Renal cortical epithelial cell (primary cell): Measurements from ENCODE around the gene OR6B2. TPM values are rescaled to one million over a fixed set of nuclear protein-coding genes. Genes with fewer than 3 reads are reported as not detected.
A peak's percentile ranks its signal among the peaks of the same experiment; 100 is the strongest.
"Not testable (repeated sequence)": the region's sequence is repeated elsewhere in the genome, so short reads cannot be mapped to it uniquely, and the experiment has no call there.

Source experiments
- DNase-seq: peaks from one replicate; pipeline ENCODE4 v3.0.0-alpha.2; 2011; ENCODE audit warnings: low read depth
- total RNA-seq: library from RNA; depleted of rRNA; stranded (reverse); fragments of >200 nt; gene quantifications from 2 replicates; pipeline ENCODE4 v1.2.3, GENCODE V29; 2014

OR6B2 gene
- total RNA-seq = not detected in 2 replicates

DNA sequence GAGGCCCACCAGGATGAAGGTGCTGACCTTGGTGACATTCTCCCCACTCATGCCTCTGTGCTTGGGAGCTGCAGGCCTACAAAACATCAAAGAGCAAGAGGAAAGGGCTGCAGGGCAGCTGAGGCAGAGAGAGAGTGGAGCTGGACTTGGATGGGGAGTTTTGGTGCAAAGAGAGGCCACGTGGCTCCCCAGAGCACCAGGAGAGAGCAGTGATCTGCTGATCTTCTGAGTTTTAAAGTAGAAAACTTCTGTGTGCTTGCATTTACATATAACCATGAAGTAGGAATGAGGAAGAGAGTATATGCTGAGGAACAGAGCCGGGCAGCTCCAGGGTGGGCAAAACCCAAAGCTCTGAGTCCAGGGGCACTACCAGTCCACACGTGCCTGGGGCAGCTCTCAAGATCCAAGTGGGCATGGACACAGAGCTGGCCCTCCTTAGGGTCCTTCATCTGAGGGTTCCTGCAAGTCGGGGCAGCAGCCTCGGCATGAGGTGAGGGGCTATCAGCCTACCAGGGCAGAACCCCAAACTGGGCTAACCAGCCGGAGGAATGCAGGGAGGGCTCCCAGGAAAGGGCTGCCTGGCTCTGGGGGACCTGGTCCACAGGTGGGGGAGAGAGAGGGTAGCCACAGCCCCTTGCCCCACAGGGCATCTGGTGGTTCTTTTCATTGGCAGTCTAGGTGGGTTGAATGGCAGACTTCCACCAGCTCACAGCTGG lies at the start of gene OR6B2:
TSS of gene OR6B2 (minus strand) at position 51 of the 716 bp plus-strand sequence. CDS start at position 51, 0 bp downstream.
- no peak for DNase-seq

GRCh38 chr2:240078631-240079030 lies 48.4 kb upstream of the OR6B2 start:
- no peak for DNase-seq

- no peak for DNase-seq
These were observed 47.2 kb upstream of the OR6B2 start for GRCh38 chr2:240077442-240077841.

DNA sequence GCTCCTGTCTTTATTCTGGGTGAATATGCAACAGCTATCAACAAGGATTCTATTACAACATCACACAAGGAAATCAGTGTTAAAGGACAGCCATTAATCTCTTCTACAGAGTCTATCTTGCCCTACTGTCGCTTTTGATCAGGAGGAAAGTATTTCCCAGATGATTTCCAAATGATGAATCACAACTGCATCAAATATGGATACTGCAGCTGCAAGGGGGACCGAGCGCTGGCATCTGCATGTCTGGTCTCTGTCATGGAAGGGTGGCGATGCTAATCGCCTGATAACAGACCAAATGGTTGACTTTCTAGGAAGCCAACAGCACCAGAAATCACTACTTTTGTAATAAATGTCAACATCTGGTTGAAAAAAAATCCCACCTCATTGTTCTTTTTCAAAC lies 44.3 kb upstream of the OR6B2 start:
- no peak for DNase-seq

DNA sequence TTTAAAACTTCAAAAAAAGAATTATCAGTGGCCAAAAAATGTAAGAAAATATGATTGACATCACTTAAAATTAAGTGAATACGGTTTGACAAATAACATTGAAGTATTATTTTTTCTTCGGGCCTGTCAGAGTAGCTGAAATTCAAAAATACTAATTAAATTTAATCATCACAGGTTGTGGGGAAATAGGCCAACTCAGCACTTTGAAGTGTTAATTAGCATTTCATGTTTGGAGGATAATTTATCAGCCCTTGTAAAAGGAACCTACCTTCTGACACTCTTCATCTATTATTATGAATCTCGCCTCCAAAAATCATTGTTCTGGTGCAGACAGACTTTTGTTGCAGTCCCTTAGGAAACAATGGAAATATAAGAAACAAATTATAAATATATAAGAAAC lies 40.7 kb upstream of the OR6B2 start:
- DNase-seq = no peak

DNA sequence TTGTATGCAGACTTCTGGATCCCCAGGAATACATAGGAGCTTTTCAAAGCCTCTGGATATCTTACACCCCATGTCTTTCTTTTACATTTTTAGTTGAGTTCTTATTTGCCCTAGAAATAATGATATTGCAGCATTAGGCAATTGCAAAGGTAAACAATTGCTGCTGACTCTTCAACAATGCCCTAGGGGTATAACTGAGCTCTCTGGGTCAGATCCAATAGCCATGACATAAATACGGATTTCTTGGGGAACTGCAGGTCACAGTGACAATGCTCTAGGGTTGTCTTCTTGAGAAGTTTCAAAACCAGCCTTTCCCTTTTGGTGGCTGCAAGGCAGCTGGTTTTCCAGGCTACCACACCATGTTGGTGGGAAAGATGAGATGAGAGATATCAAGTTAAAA lies 39.6 kb upstream of the OR6B2 start:
- peak; percentile 6 for DNase-seq

DNA sequence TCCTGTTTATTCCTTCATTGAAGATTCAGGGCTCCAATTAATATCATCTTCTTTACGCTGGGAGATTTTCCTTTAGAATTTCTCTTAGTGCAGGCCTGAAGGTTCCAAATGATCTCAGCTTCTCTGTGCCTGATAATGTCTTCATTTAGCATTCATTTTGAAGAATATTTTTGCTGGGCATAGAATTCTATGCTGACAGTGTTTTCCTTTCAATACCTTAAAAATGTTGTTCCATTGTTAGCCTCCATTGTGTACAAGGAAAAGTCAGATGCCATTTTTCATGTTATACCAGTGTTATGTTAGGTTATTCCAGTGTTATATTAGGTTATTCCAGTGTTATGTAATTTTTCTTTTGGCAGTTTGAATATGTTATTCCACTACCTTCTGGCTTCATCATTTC lies 38.0 kb upstream of the OR6B2 start:
- DNase-seq = no peak

- DNase-seq = no peak
These were observed 36.3 kb upstream of the OR6B2 start for GRCh38 chr2:240066489-240066888.

- DNase-seq = no peak
These were observed 34.7 kb upstream of the OR6B2 start for GRCh38 chr2:240064898-240065297.

- DNase-seq = peak; percentile 52
These were observed 30.9 kb upstream of the OR6B2 start for GRCh38 chr2:240060977-240061591.

DNA sequence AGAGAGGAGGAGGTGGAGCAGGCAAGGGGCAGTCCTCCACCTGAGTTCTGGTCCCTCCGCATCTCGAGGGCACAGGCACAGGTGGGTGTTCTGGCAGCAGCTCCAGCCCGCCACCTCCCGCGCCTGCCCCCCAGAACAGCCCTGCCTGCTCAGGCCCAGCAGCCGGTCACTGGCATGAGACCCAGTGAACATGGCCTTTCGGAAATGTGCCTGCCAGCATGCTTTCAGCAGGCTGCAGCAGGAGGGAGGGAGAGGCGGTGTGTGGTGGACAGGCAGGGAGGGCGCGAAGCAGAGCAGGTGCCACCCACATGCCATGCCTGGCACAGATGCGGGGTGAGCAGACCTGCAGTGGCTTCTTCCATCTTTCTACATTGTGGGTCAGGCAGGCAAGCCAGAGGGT lies 26.4 kb upstream of the OR6B2 start:
- DNase-seq = no peak

- no peak for DNase-seq
These were observed 25.1 kb upstream of the OR6B2 start for GRCh38 chr2:240055177-240055917.

GRCh38 chr2:240053173-240054155 lies 23.2 kb upstream of the OR6B2 start, which contains the start of gene OR6B3:
Gene OR6B3, minus strand, starts transcription at chr2:240053521.
- DNase-seq = no peak

DNA sequence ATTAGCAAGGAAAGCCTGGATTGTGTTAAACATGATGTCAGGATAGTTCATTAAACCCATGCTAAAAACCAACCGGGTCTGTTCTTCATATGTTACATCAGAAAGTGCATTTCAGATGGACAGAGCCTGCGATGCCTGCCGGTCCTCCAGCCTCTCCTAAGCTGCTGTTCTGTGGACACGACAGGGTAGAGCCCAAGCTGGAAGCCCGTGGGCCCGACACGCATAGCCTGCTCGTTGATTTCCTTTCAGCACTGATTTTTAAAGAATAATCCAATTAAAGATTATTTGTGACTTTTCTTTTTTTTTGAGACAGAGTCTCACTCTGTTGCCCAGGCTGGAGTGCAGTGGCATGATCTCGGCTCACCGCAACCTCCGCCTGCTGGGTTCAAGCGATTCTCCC lies 22.3 kb upstream of the OR6B2 start:
- DNase-seq = no peak

DNA sequence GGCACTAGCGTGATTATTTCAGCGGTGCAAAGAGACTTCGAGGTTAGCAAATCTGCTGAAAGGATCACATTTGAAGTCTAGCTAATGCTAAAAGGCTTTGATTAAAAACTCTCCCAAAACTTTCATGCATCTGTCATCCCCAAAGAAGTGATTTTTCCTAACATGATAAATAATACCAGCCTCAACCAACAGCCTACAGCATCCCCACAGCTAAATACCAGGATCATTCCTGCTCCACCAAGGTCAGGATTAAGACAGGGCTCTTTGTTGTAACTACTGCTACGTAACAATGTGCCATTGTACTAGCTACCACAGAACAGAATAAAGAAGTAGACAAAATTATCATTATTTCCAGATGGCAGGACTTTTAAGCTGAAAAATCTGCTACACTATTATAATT lies 21.5 kb upstream of the OR6B2 start:
- no peak for DNase-seq

DNA sequence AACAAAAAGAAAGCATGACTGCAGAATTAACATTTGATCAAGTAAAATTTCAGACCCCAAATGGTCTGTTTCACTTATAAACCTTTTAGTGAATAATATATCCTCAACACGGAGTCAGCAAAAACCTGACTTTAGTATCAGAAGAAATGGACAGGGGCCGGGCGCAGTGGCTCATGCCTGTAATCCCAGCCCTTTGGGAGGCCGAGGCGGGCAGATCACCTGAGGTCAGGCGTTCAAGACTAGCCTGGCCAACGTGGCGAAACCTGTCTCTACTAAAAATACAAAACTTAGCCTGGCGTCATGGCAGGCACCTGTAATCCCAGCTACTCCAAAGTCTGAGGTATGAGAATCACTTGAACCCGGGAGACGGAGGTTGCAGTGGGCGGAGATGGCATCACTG lies 20.0 kb upstream of the OR6B2 start:
- no peak for DNase-seq

GRCh38 chr2:240048237-240048636 lies 18.0 kb upstream of the OR6B2 start:
- DNase-seq = no peak

- no peak for DNase-seq
These were observed 14.9 kb upstream of the OR6B2 start for GRCh38 chr2:240045098-240045497.

GRCh38 chr2:240044096-240044495 lies 13.9 kb upstream of the OR6B2 start:
- DNase-seq = not testable (repeated sequence)

GRCh38 chr2:240043279-240043989 lies 13.2 kb upstream of the OR6B2 start:
- DNase-seq = no peak

DNA sequence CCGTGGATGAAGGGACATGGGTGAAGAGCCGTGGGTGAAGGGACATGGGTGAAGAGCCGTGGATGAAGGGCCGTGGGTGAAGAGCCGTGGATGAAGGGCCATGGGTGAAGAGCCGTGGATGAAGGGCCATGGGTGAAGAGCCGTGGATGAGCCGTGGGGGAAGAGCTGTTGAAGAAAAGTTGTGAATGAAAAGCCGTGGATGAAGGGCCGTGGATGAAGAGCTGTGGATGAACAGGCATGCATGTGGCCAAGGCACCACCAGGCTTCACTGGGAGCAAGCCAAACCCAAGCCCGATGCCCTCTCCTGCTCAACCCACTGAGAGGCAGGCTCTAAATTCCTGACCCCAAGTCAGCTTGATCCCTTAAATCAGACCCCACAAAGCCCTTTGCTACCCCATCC lies 12.5 kb upstream of the OR6B2 start:
- DNase-seq = no peak
